HFF-Myc (cell line): Measurements from ENCODE around the gene RACGAP1.

Experiments
- DNase-seq: peaks from one replicate; pipeline ENCODE4 v3.0.0-alpha.2; 2011; ENCODE audit warnings: low read depth; ENCODE audit errors: extremely low read depth
- H3K4me3 ChIP-seq: replicated peaks from 2 replicates; pipeline ENCODE4 v1.5.1; 2011; ENCODE audit warnings: low read depth, mild to moderate bottlenecking, control low read depth, low read length
- CTCF ChIP-seq: IDR thresholded peaks from 2 replicates; pipeline ENCODE4 v1.5.1; 2012; ENCODE audit warnings: mild to moderate bottlenecking, low read depth, low read length, control low read depth; ENCODE audit errors: missing control alignments

RACGAP1 gene

GRCh38 chr12:49976557-49976956 lies 48.7 kb downstream of the RACGAP1 start:
- H3K4me3 ChIP-seq = no peak overlapping the region
- no peak for TF ChIP-seq CTCF
- no peak for DNase-seq

- TF ChIP-seq CTCF = no peak
- no peak for DNase-seq
Observed at GRCh38 chr12:49975318-49975761, 50.0 kb downstream of the RACGAP1 start.

GRCh38 chr12:49974677-49975317 lies 50.5 kb downstream of the RACGAP1 start:
- DNase-seq = no peak
- TF ChIP-seq CTCF = no peak

More at GRCh38 chr12:49975318-49975761, 50.0 kb downstream of the RACGAP1 start:
- no peak overlapping the region for H3K4me3 ChIP-seq

GRCh38 chr12:49974231-49974675 lies 51.0 kb downstream of the RACGAP1 start:
- peak; percentile 9 for DNase-seq
- no peak overlapping the region for H3K4me3 ChIP-seq
- TF ChIP-seq CTCF = peak; percentile 48

More at GRCh38 chr12:49974677-49975317, 50.5 kb downstream of the RACGAP1 start:
- H3K4me3 ChIP-seq = no peak overlapping the region

- no peak for DNase-seq
- H3K4me3 ChIP-seq = no peak overlapping the region
- no peak for TF ChIP-seq CTCF
Observed at GRCh38 chr12:49973361-49973830, 51.9 kb downstream of the RACGAP1 start.

GRCh38 chr12:49972641-49973360 lies 52.5 kb downstream of the RACGAP1 start, which contains the start of gene AQP6:
Gene AQP6, plus strand, starts transcription at chr12:49972947. Its CDS starts 227 bp downstream, at chr12:49973174.
- no peak within 1 kb of the TSS for H3K4me3 ChIP-seq
- no peak for TF ChIP-seq CTCF
- no peak for DNase-seq
